GM12878 (cell line): ENCODE measurements around the gene RNF38. TPM values are rescaled to one million over a fixed set of nuclear protein-coding genes. Genes with fewer than 3 reads are reported as not detected.

ENCODE experiments used
- ATAC-seq: fragments of 200-7000 bp; cut with Tn5 transposase; 3 replicates; pipeline ENCODE4 v1.9.1; 2020; ENCODE audit warnings: mild to moderate bottlenecking, moderate library complexity
- BruUV-seq: library from RNA; stranded (reverse); fragments of 400-500 nt; replicated peaks from 2 replicates; lab custom pipeline; 2021; lab: Mats Ljungman, UMichigan
- CTCF ChIA-PET: fragments of 300-600 bp; sonication (Branson Sonifier 250); formaldehyde crosslinking; extraction: SDS; loops from one replicate; lab custom pipeline; 2021; ENCODE audit warnings: inconsistent platforms; lab: Yijun Ruan, JAX
- POLR2A ChIA-PET: fragments of 350-600 bp; formaldehyde crosslinking; extraction: SDS; loops from one replicate; lab custom pipeline; 2021; ENCODE audit warnings: inconsistent platforms; lab: Charles Lee
- RAD21 ChIA-PET: fragments of 300-600 bp; sonication (Branson Sonifier 250); formaldehyde crosslinking; loops from one replicate; lab custom pipeline; 2023; ENCODE audit warnings: antibody characterized with exemption; ENCODE audit not compliant: unreplicated experiment; lab: Charles Lee
- SMC1A ChIA-PET: fragments of 300-600 bp; sonication (Branson Sonifier 250); formaldehyde crosslinking; loops from one replicate; lab custom pipeline; 2023; ENCODE audit not compliant: unreplicated experiment, uncharacterized antibody; lab: Charles Lee
- DNase-seq: peaks from one replicate; pipeline ENCODE4 v3.0.0-alpha.2; 2011; ENCODE audit warnings: low read depth, low spot score
- FAIRE-seq: peaks from 3 replicates; lab custom pipeline; 2011; peaks lifted over from hg19 to GRCh38; lab: Jason Lieb, UNC
- H2AFZ ChIP-seq: 2 replicates; pipeline ENCODE4 v1.6.0; 2011; ENCODE audit warnings: low read depth, low read length, control low read depth; ENCODE audit not compliant: control insufficient read depth
- H3K27ac ChIP-seq: 2 replicates; pipeline ENCODE4 v1.5.1; 2011; ENCODE audit warnings: control low read depth; ENCODE audit not compliant: control insufficient read depth, insufficient read depth
- H3K27me3 ChIP-seq, 2 experiments: replicated peaks in 1 of 2; 2 replicates each; pipeline versions ENCODE4 v1.6.0 to v1.6.1; 2011; ENCODE audit warnings: low read length in 1 of 2; ENCODE audit not compliant: control insufficient read depth in 2 of 2, insufficient read depth in 2 of 2
- H3K36me3 ChIP-seq, 2 experiments: 2 replicates each; pipeline ENCODE4 v1.5.1; 2011; ENCODE audit warnings: low read length in 1 of 2; ENCODE audit not compliant: control insufficient read depth in 2 of 2, insufficient read depth in 2 of 2
- H3K4me1 ChIP-seq: 2 replicates; pipeline ENCODE4 v1.6.1; 2011; ENCODE audit warnings: mild to moderate bottlenecking, low read length, moderate library complexity, mixed read lengths; ENCODE audit not compliant: control insufficient read depth, insufficient read depth
- H3K4me2 ChIP-seq: 2 replicates; pipeline ENCODE4 v1.6.0; 2011; ENCODE audit warnings: control low read depth; ENCODE audit not compliant: control insufficient read depth, insufficient read depth
- H3K4me3 ChIP-seq: fragments of 200-600 bp; sonication (generic); 2 replicates; pipeline ENCODE4 v1.5.1; 2016
- H3K79me2 ChIP-seq: 2 replicates; pipeline ENCODE4 v1.6.0; 2011; ENCODE audit warnings: low read length; ENCODE audit not compliant: control insufficient read depth, insufficient read depth
- H3K9ac ChIP-seq: 2 replicates; pipeline ENCODE4 v1.8.0; 2011; ENCODE audit warnings: low read length, control low read depth, mixed read lengths; ENCODE audit not compliant: control insufficient read depth, insufficient read depth
- H3K9me3 ChIP-seq: replicated peaks from 3 replicates; pipeline ENCODE4 v1.5.1; 2011; ENCODE audit warnings: mild to moderate bottlenecking, low read length; ENCODE audit not compliant: control insufficient read depth, insufficient read depth
- H4K20me1 ChIP-seq: 2 replicates; pipeline ENCODE4 v1.6.0; 2011; ENCODE audit not compliant: control insufficient read depth, insufficient read depth
- ATF3 ChIP-seq: IDR thresholded peaks from 2 replicates; pipeline ENCODE4 v1.6.1; 2011; ENCODE audit warnings: low read depth, mild to moderate bottlenecking, low read length, moderate library complexity, borderline replicate concordance; ENCODE audit errors: extremely low read depth
- NFYB ChIP-seq: IDR thresholded peaks from 2 replicates; pipeline ENCODE4 v1.6.1; 2011; ENCODE audit warnings: low read depth, mild to moderate bottlenecking, low read length, improper control_type of control experiment, moderate library complexity; ENCODE audit not compliant: insufficient read depth
- NR2F1 ChIP-seq: fragments of 450-650 bp; conservative IDR thresholded peaks from 2 replicates; pipeline ENCODE4 v1.6.1; 2017; ENCODE audit warnings: mild to moderate bottlenecking
- PML ChIP-seq: IDR thresholded peaks from 2 replicates; pipeline ENCODE4 v1.6.1; 2012; ENCODE audit warnings: low read length, inconsistent platforms
- POLR2A ChIP-seq: IDR thresholded peaks from 2 replicates; pipeline ENCODE4 v1.6.1; 2011; ENCODE audit warnings: low read depth, mild to moderate bottlenecking, low read length
- RUNX3 ChIP-seq: IDR thresholded peaks from 2 replicates; pipeline ENCODE4 v1.6.1; 2012; ENCODE audit warnings: low read length, inconsistent platforms
- SKIL ChIP-seq: fragments of 450-650 bp; IDR thresholded peaks from 2 replicates; pipeline ENCODE4 v1.6.1; 2017; ENCODE audit warnings: mild to moderate bottlenecking, low read depth, inconsistent platforms; ENCODE audit not compliant: poor library complexity, severe bottlenecking
- TAF1 ChIP-seq: IDR thresholded peaks from 2 replicates; pipeline ENCODE4 v1.6.1; 2011; ENCODE audit warnings: mild to moderate bottlenecking, low read depth, low read length, borderline replicate concordance
- ZNF592 ChIP-seq: fragments of 450-650 bp; IDR thresholded peaks from 2 replicates; pipeline ENCODE4 v1.6.1; 2017; ENCODE audit warnings: mild to moderate bottlenecking, moderate library complexity
- WGBS: methylation state at CpG from one replicate; pipeline ENCODE4 v1.1.6; 2016; ENCODE audit warnings: low lambda C conversion rate; ENCODE audit not compliant: insufficient replicate concordance, insufficient coverage; ENCODE audit errors: missing lambda C conversion rate; 5-methylcytosine and 5-hydroxymethylcytosine counted together
- in situ Hi-C: fragments of 300-500 bp; cut with MboI; formaldehyde crosslinking; loops from 9 replicates; pipeline ENCODE4 v1.14.3; 2018; ENCODE audit warnings: mixed read lengths
- intact Hi-C: fragments of 100-400 bp; cut with micrococcal nuclease; formaldehyde crosslinking; loops from one replicate; pipeline ENCODE4 v1.14.2; 2022; ENCODE audit not compliant: unreplicated experiment
- polyA plus RNA-seq, 11 experiments: library from polyadenylated mRNA; depleted of rRNA in 4 of 11; unstranded in 6 of 11; stranded (reverse) in 5 of 11; fragments of >200 nt; fragmentation: Nextera tagmentation in 4 of 11; fragmentation: Illumina TruSeq in 1 of 11; extraction: Ambion mirVana in 4 of 11; extraction: Trizol in 1 of 11; gene quantifications; 1 replicate in 1 of 11; 2 replicates in 10 of 11; pipeline versions ENCODE4 v1.2.1 to v1.2.3, GENCODE V29; 2011 to 2016; ENCODE audit warnings: inconsistent platforms in 2 of 11, missing spikeins in 2 of 11, low read depth in 1 of 11
- total RNA-seq, 4 experiments: library from RNA; depleted of rRNA in 3 of 4; stranded (reverse); fragments of >200 nt in 3 of 4; fragmentation: Illumina TruSeq in 1 of 4; extraction: Trizol in 1 of 4; gene quantifications; 2 replicates each; pipeline versions ENCODE4 v1.2.1 to v1.2.3, GENCODE V29; 2013 to 2021

RNF38 gene
- total and polyA plus RNA-seq, 10 of the 15 experiments (the other 5 are each of a cell fraction or from before 2014, with no cell fraction given), result 5.1 to 34.7 (median 12.7) TPM

GRCh38 chr9:36337002-36337401, 63.1 kb downstream of the RNF38 start:
- no peak overlapping the region for H3K27ac ChIP-seq
- no peak for DNase-seq
- H3K27me3 ChIP-seq, result no peaks in the 10 kb centered on the region
- H3K4me1 ChIP-seq, result peaks cover under 1% of the 10 kb centered on the region; the same call in 1 of the 2 replicates
- ChIA-PET POLR2A (interaction anchor here (1.1 kb wide), 1 partner anchor 11 kb away, joined by 4 read pairs; no protein-coding TSS in a partner anchor), RAD21 (no interaction called here), CTCF (interaction anchor here (1.3 to 2.5 kb wide), 5 partner anchors 8 to 391 kb away, joined by 3 to 12 read pairs (median 10); no protein-coding TSS in a partner anchor)
- H3K36me3 ChIP-seq, result peaks cover 11 to 29% of the 10 kb centered on the region in 2 experiments
- peak; percentile 54; the same call in 2 of the 3 replicates for ATAC-seq
- no peaks in the 10 kb centered on the region for H3K79me2 ChIP-seq
- in situ Hi-C loops, result no loop called here
- H3K4me3 ChIP-seq, result no peak overlapping the region
- no peak overlapping the region for H3K9ac ChIP-seq
- BruUV-seq, result no TSS peak
- TF ChIP-seq PML (no peak), ATF3 (no peak), RUNX3 (peak; percentile 64)
- TF ChIP-seq, all 136 proteins: peak for 1
- Histone ChIP-seq H4K20me1 (no peaks in the 10 kb centered on the region), H3K9me3 (no peaks in the 10 kb centered on the region), H3K4me2 (no peak overlapping the region), H2AFZ (no peak overlapping the region)
- intact Hi-C loops, result no loop called here
- SMC1A ChIA-PET, result interaction anchor here (1.8 kb wide), 1 partner anchor 8 kb away, joined by 8 read pairs; no protein-coding TSS in a partner anchor
- whole genome bisulfite sequencing, result 31% methylated on average over 2 of the region's 2 CpGs
- no peak for FAIRE-seq

- CTCF ChIA-PET, result interaction anchor here (2.2 to 2.3 kb wide), 2 partner anchors 11 to 88 kb away, joined by 6 to 10 read pairs; no protein-coding TSS in a partner anchor
- H4K20me1 ChIP-seq, result no peaks in the 10 kb centered on the region
- H3K27me3 ChIP-seq, result no peaks in the 10 kb centered on the region
- H3K9ac ChIP-seq, result no peak overlapping the region
- no peaks in the 10 kb centered on the region for H3K4me1 ChIP-seq
- SMC1A ChIA-PET, result interaction anchor here (1.0 kb wide), 1 partner anchor 168 kb away, joined by 3 read pairs; no protein-coding TSS in a partner anchor
- RAD21 ChIA-PET, result no interaction called here
- FAIRE-seq (no peak), ATAC-seq (no peak), DNase-seq (no peak)
- no peak overlapping the region for H3K4me2 ChIP-seq
- intact Hi-C loops, result no loop called here
- no peak overlapping the region for H2AFZ ChIP-seq
- in situ Hi-C loops, result no loop called here
- H3K36me3 ChIP-seq, result peaks cover 8 to 29% of the 10 kb centered on the region in 2 experiments
- BruUV-seq, result no TSS peak
- H3K79me2 ChIP-seq, result no peaks in the 10 kb centered on the region
- no peaks in the 10 kb centered on the region for H3K9me3 ChIP-seq
- POLR2A ChIA-PET, result interaction anchor here (1.1 kb wide), 1 partner anchor 12 kb away, joined by 4 read pairs; no protein-coding TSS in a partner anchor
- no peak overlapping the region for H3K27ac ChIP-seq
- 98% methylated on average over 3 of the region's 3 CpGs for WGBS
- H3K4me3 ChIP-seq, result no peak overlapping the region
- TF ChIP-seq NR2F1, result no peak
- no peak for TF ChIP-seq ZNF592
- no peak for TF ChIP-seq SKIL
- no peak for TF ChIP-seq POLR2A
- TF ChIP-seq TAF1, result no peak
- TF ChIP-seq NFYB, result no peak
These were observed 63.8 kb downstream of the RNF38 start for GRCh38 chr9:36336131-36336907.
